Fibroblast of skin of left quadriceps (primary cell): ENCODE results near the gene FAM221A.
"Not testable (repeated sequence)": the region's sequence is repeated elsewhere in the genome, so short reads cannot be mapped to it uniquely, and the experiment has no call there.

Experiments
- DNase-seq, 2 experiments: peaks; one replicate each; pipeline ENCODE4 v3.0.0-alpha.2; 2013; ENCODE audit warnings: low read depth in 2 of 2

The FAM221A gene

GRCh38 chr7:23700046-23700445, 20.0 kb downstream of the FAM221A start:
- no peak for DNase-seq

- no peak for DNase-seq
These were observed 29.2 kb downstream of the FAM221A start for GRCh38 chr7:23709081-23709750.

DNA sequence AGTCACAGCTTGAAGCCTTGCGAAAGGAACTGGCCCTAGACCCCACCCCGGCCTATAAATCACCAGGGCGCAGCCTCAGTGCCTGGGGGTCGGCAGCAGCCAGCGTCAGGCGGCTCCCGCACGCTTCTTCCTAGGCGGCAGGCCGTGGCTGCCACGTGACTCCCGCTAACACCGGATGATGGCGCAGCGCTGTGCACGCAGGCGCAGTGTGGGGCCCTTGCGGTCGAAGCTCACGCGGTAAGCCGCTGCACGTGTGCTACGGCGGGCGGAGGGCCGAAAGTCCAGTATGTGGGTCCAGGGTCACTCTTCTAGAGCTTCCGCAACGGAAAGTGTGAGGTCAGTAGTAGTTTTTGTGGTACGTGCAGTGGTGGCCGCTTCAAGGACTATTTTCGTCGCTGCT, 30.0 kb downstream of the FAM221A start, which contains the start of gene STK31:
Gene STK31 (plus strand): TSS at position 220 of the 400 bp plus-strand sequence. CDS start 67 bp downstream, at position 287.
- DNase-seq, result no peak

DNA sequence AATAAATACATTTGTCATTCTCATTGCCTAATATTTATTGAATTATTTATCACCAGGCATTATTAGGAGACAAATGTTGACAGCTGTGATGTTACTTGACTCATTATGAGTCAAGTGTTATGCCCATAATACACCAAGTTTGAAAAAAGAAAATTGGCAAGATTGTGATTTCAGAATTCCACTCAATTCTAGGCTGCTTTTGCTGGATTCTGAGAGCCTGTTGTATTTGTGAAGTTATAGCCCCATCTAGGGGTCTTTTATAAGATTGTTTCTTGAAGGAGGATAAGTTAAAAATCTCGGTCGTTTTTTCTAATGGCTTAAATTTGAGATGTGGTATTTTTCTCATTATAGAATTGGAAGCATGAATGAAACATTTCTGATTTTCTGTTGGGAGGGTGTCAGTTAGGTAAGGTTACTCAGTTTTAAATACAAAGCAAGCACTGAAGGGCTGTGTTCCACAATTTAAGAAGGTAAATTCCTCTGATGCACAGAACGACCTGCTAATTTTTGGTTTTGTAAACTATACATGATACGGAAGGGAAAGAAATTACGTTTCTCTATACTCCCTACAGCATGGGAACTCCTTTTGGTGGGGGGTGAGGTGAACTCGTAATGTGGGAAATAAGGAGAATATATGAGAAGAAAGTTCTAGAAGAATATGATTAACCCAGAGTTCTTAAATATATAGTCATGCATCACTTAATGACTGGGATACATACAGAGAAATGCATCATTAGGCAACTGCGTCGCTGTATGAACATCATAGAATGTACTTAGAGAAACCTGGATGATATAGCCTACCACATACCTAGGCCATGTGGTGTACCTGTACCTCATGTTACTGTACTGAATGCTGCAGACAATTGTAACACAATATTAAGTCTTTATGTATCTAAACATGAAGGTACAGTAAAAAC, 32.6 kb downstream of the FAM221A start:
- DNase-seq, result peak; percentile 44 to 50

DNA sequence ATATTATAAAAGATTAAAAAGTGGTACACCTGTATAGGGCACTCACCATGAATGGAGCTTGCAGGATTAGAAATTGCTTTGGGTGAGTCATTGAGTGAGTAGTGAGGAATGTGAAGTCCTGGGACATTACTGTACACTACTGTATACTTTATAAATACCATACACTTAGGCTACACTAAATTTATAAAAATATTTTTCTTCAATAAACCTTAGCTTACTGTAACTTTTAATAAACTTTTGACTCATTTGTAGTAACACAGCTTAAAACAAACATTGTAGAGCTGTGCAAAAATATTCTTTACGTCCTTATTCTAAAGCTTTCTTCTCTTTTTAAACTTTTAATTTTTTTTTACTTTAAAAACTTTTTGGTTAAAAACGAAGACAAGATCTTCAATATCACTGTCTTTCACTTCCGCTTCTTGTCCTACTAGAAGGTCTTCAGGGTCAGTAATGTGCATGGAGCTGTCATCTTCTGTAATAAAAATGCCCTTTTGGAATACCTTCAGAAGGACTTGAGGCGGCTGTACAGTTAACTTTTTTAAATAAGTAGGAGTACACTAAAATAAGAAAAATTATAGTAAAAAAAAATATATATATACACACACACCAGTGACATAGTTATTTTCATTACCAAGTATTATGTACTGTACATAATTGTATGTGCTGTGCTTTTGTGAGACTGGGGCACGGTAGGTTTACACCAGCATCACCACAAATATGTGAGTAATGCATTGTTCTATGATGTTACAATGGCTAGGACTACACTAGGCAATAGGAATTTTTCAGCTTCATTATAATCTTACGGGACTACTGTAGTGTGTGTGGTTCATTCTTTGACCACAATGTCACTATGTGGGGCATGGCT, 33.5 kb downstream of the FAM221A start:
- peak; percentile 67 to 70 for DNase-seq

DNA sequence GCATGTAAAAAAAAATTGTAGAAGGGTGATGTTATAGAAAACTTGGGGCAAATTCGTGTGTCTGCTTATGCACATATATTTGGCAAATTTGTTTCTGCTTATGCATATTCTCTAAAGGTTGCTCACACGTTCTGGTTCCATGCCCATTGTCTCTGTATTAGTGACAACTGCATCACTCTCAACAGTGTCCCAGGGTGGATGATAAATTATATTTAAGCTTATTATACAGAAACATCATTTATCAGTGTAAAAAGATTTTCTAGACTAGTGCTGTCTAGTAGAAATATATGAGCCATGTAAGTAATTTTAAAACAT, 34.1 kb downstream of the FAM221A start:
- no peak for DNase-seq

DNA sequence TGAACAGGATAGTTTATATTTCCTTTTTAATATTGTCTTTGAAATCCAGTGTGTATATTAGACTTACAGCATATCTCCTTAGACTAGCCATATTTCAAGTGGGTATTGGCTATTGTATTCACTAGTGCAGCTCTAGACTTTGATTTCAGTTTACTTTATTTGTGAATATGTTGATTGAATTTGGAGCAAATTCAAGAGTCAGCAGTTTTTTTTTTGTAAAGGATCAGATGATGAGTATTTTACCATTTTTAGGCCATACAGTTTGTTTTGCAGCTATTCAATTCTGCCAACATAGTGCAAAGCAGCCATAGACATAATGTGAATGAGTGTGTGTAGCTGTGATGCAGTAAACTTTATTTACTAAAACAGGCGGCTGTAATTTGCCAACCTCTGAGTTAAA, 34.6 kb downstream of the FAM221A start:
- DNase-seq, result no peak

DNA sequence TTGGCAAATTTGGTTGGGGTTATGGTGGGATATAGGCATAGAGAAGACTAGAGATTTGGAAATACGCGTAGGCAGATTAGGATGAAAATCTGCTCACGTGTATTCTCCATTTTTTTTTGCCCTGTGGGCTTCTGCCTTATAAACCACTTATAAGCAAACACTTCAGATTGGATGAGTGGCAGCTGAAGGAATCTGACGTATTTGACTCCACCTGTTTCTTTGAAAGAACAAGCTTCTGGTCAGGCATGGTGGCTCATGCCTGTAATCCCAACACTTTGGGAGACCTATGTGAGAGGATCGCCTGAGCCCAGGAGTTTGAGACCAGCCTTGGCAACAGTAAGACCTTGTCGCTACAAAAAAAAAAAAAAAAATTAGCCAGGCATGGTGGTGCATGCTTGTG, 35.1 kb downstream of the FAM221A start:
- no peak for DNase-seq

DNA sequence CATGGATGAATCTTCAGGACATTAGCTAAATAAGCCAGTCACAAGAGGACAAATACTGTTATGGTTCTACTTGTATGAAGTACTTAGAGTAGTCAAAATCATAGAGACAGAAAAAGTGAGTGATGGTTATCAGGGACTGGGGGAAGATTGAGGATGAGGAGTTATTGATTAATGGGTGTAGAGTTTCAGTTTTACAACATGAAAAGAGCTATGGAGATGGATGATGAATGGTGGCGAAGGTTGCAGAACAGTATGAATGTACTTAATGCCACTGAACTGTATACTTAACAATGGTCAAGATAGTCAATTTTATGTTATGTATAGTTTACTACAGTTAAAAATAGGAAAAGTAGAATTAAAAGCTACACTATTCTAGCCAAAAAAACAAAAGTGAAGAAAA, 37.8 kb downstream of the FAM221A start:
- DNase-seq, result no peak

GRCh38 chr7:23721456-23721855, 41.5 kb downstream of the FAM221A start:
- no peak for DNase-seq

- DNase-seq, result not testable (repeated sequence)
These were observed 42.7 kb downstream of the FAM221A start for GRCh38 chr7:23722587-23723216.

- not testable (repeated sequence) for DNase-seq
These were observed 44.1 kb downstream of the FAM221A start for GRCh38 chr7:23724113-23724512.

DNA sequence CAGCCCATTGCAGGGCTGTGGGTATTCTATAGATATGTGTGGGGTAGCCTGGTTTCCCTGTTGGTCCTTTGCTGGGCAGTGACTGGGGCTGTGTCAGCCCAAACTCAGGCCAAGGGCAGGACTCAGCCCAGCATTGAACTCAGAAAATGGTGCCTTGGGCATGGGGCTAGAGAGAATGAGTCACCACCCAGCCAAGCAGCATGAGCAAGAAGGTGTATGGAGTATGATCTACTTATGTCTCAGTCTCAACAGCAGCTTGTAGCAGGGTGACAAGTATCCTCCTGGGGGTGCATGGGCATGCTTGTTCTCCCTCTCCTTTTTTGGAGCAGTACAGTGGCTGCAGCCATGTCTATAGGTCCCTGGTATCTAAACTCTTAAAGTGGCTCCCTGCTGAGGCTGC, 62.1 kb downstream of the FAM221A start:
- no peak for DNase-seq

GRCh38 chr7:23743226-23743625, 63.2 kb downstream of the FAM221A start:
- no peak for DNase-seq

DNA sequence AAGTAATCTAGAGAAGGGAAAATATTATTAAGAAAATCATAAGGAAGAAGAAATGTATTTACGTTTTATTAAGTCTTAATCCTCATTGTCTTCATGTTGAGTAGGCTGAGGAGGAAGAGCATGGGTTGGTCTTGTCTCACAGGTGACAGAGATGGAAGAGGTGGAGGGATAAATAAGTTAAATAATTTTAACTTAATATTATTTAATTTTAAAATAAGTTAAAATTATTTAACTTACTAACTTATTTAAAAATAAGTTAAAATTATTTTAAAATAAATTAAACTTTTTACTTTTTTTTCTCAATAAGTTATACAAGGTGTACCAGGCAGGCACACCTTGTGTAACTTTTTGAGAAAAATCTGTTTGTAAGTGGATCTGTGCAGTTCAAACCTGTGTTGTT, 66.6 kb downstream of the FAM221A start:
- DNase-seq, result no peak

- DNase-seq, result no peak
These were observed 71.9 kb downstream of the FAM221A start for GRCh38 chr7:23751852-23752251.
